ENCODE measurements around the gene EPGN.
"Not testable (repeated sequence)": the region's sequence is repeated elsewhere in the genome, so short reads cannot be mapped to it uniquely, and the experiment has no call there.

The EPGN gene

DNA sequence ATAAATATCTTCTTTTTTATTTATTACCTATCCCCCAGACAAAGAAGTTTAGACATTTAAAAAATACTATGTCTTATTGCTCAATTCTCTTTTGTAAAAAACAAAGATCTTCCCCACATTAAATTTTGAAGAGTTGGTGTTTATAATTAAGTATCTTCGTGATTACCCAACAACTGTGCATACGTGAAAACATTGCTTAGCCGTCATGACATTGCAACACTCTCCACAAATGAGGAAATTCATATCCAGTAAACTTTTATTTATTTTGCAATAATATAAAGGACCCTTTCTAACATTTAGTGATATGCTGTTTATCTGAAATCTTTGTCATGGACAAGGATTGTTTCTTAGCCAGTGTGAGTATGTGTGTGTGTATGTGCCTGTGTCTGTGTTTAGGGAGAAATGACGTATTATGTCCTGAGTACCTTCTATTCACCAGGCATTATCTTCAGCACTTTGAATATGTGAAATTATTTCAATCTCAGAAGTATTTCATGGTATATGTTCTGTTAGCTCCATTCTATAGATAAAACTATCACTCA, 30.6 kb downstream of the EPGN start:
- FAIRE-seq (no peak), DNase-seq (ENCODE audit: low spot score) (no peak)

DNA sequence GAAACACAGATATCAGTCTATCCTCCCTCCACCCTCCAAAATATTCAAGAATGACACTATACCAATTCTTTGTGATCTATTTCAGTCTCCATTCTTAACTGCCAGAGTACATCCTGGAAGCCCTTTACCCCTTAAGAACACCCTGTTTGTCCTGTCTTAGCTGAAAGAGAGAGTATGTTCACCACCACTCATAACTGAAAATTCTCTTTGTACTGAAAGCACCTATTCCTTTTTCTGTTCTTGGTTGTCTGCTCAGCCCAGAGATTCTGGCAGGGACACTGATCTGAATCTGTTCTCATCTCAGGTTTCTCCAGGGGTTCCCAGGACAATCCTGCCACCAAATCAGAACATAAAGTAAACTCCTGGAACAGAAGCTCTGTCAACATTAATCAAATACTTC, 31.2 kb downstream of the EPGN start:
- FAIRE-seq (no peak), DNase-seq (ENCODE audit: low spot score) (no peak)

DNA sequence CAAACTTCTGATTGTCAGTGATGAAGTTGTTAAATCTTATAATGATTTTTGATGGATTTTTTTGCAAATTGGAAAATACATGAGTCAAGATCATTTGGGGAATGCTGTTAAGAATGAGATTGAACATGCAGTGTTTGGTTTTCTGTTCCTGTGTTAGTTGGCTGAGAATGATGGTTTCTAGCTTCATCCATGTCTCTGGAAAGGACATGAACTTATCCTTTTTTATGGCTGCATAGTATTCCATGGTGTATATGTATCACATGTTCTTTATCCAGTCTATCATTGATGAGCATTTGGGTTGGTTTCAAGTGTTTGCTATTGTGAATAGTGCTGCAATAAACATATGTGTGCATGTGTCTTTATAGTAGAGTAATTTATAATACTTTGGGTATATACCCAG, 32.2 kb downstream of the EPGN start:
- FAIRE-seq; DNase-seq (ENCODE audit: low spot score): not testable (repeated sequence)

DNA sequence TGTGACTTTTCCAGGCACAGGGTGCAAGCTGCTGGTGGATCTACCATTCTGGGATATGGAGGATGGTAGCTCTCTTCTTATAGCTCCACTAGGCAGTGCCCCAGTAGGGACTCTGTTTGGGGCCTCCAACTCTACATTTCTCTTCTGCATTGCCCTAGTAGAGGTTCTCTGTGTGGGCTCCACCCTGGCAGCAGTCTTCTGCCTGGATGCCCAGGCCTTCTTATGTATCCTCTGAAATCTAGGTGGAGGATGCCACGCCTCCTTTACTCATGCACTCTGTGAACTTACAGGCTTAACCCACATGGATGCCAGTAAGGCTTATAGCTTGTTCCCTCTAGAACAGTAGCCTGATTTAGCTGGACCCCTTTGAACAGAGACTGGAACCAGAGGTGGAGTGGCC, 35.8 kb downstream of the EPGN start:
- FAIRE-seq, result no peak
- no peak for DNase-seq (ENCODE audit: low spot score)

DNA sequence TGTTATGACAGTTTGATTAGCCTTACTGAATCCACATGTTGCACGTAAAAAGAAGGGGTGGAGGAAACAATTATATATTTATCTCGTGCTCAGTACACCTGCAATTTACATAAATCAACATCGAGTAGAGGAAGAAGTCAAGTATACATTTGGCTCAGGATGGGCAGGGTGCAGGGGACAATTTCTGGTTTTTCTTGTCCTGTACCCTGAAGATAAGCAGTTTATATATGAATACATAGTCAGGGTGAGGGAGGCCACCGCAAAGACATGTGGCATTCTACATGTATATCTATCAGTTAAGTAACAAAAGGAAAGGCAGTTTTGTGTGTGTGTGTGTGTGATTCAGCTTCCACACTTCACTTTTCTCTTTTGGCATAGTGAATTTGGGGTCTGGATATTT, 45.6 kb downstream of the EPGN start:
- no peak for DNase-seq (ENCODE audit: low spot score)
- no peak for FAIRE-seq

DNA sequence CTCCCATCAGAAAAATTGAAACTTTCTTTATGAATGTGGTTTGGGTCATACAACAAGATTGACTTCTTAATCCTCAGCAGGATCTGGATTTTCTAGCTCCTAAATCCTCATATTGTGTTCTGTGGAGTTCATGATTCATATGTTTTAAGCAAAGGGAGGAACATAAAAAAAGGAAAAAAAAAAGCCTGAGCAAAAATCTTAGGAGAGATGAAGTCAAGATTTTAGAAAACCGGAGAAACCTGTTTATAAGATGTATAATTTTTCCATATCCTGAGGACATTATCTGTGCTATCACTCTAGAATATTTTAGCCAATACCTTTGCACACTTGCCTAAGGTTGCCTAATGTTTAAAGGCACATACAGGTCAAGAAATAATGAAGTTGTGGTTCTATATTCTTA, 49.7 kb downstream of the EPGN start:
- FAIRE-seq (no peak), DNase-seq (ENCODE audit: low spot score) (no peak)

DNA sequence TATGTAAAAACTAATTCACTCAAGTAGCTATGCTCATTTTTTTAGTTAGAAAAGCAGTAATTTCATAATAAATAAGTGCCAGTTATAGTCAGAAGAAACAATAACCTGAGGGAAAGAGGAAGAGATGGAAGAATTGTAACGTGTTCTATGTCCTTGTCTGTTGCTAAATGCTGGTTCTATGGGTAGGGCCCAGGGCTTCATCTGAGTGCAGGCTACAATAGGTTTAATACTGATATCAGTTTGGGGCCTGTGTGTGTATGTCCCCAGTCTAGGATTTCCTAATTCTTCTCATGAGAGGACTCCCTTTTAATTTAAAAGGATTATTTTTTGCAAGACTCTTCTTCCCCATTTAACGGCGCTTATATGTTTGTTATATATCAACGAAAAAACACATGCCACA, 53.4 kb downstream of the EPGN start:
- DNase-seq (ENCODE audit: low spot score) (no peak), FAIRE-seq (no peak)

DNA sequence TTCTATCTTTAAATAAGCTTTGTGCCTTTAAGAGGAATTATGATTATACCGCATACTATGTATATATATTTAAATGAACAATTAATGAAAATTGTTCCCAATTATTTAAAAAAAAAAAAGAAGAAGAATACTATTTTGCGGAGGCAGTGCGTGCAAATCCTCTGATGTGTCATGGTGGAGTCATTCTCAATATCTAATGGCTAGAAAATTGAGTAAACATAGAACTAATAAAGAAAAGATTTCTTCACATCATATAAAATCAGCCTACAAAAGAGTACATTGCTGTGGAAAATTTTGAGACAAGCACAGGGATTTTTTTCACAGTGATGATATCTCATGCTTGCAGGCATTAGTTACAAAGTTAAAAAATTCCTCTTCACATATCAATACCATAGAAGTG, 54.1 kb downstream of the EPGN start:
- DNase-seq (ENCODE audit: low spot score) (no peak), FAIRE-seq (no peak)

DNA sequence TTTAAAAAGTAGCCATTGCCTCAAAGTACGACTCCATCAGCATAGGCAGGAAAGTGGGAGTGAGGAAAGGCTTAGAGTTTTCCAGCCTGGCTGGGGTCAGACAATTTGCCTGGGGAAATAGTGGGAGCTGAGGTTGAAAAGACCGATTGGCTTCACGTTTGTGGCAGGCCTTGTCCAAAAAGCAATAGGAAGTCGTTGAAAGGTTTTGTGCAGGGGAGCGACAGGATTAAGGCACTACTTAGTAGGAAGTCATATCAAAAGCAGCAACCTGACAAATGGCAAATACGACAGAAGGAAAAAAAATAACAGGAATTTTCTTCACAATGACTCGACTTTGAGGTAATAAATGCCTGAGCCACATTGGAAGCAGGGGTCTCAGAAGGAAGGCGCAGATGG, 56.0 kb downstream of the EPGN start:
- DNase-seq (ENCODE audit: low spot score), result no peak
- FAIRE-seq, result no peak

DNA sequence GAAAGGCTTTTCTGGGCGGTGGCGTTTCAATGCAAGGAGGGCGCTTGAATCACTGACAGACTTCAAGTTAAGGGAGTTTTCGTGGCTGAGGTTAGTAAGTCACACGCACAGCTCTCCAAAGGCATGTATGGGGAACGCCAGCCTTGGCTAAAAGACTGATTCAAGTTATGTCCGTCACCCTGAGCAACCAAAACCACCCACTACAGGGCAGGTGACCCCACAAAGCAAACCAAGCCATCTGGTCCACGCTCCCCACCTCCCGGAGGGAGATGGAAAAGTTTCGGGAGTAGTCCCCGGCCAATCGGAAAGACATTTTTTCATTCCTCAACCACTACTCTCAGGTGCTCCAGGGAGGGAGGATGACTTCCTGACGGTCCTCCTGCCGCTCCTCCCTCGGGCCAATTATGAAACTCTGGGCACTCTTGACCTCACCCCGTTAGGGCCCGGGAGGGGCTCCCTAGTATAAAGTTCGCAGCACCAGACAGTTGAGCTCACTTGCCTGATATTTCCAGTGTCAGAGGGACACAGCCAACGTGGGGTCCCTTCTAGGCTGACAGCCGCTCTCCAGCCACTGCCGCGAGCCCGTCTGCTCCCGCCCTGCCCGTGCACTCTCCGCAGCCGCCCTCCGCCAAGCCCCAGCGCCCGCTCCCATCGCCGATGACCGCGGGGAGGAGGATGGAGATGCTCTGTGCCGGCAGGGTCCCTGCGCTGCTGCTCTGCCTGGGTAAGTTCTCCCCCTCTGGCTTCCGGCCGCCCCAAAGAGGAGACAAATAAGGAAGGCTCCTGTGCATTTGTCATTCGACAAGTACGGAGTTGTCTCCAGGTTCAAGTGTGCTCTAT, 56.6 kb downstream of the EPGN start, which contains the start of gene EREG:
Gene EREG (plus strand): TSS at position 494 of the 840 bp plus-strand sequence. CDS start 164 bp downstream, at position 658.
- DNase-seq (ENCODE audit: low spot score), result peak; percentile 74

DNA sequence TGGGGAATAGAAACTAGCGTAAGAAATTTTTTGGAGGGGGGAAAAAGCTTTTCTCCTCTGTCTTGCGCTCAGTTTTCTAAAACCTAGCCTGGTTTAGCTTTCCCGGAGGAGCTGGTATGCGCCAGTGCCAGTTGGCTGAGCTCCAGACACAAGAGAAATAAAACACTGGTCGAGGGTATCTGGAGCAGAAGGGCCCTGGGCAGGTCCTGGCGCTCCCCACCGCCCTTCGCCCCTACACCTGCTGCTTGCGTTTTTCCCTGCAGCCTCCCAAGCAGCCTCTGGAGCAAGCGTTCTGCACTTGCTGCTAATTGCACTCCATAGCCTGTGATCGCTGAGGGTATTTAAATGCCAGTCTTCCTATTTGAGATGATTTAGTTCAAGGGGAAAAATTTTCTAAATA, 57.5 kb downstream of the EPGN start:
- peak; percentile 21 for DNase-seq (ENCODE audit: low spot score)
- no peak for FAIRE-seq

More for the DNA sequence above, 56.6 kb downstream of the EPGN start, which contains the start of gene EREG:
- FAIRE-seq, result peak; percentile 36

Data from RCC 7860 (cell line).